ENCODE measurements around the gene PRKAG3. TPM values are rescaled to one million over a fixed set of nuclear protein-coding genes. Genes with fewer than 3 reads are reported as not detected.

Gene PRKAG3
- total and polyA plus RNA-seq, 2 experiments from 2014 or later, result not detected

GRCh38 chr2:218878926-218879761, 47.5 kb upstream of the PRKAG3 start:
- H3K79me2 ChIP-seq (ENCODE audit: insufficient read depth), result no peaks in the 10 kb centered on the region
- H3K9ac ChIP-seq, result no peak overlapping the region
- no peaks in the 10 kb centered on the region for H3K9me3 ChIP-seq (ENCODE audit: low read depth)
- H3K9me2 ChIP-seq (ENCODE audit: insufficient read depth), result no peaks in the 10 kb centered on the region
- no peak for TF ChIP-seq EZH2phosphoT487 (IDR thresholded peaks at IDR 0.05; ENCODE audit: insufficient read depth, low read depth)
- TF ChIP-seq EZH2 (IDR thresholded peaks at IDR 0.05; ENCODE audit: insufficient read depth, poor library complexity, severe bottlenecking), result no peak
- DNase-seq, result no peak
- H3K36me3 ChIP-seq (ENCODE audit: low read depth), result no peaks in the 10 kb centered on the region
- 0 out of 2 replicates have a peak, but pooled peaks cover 5% of the 10 kb centered on the region for H3F3A ChIP-seq (ENCODE audit: insufficient read depth)
- peaks cover 43% of the 10 kb centered on the region for H3K27me3 ChIP-seq (replicated peaks; ENCODE audit: insufficient read depth)
- in situ Hi-C loops (cut with MboI), result no loop called here
- no peak overlapping the region for H3K27ac ChIP-seq
- no peaks in the 10 kb centered on the region for H4K20me1 ChIP-seq (ENCODE audit: insufficient read depth)
- peaks cover 4% of the 10 kb centered on the region for H3K4me1 ChIP-seq (ENCODE audit: insufficient read depth)
- WGBS, 2 experiments (ENCODE audit: low coverage in 1 of 2, low lambda C conversion rate in 2 of 2, missing lambda C conversion rate in 2 of 2), result 72 to 79% methylated on average over 15 to 16 of the region's 16 CpGs
- no peak overlapping the region for H3K4me2 ChIP-seq (ENCODE audit: unreplicated experiment)
- H2AFZ ChIP-seq, result no peak overlapping the region
- H3K4me3 ChIP-seq, result no peak overlapping the region

GRCh38 chr2:218878486-218878885, 46.9 kb upstream of the PRKAG3 start:
- TF ChIP-seq EZH2phosphoT487 (IDR thresholded peaks at IDR 0.05; ENCODE audit: insufficient read depth, low read depth) (no peak), EZH2 (IDR thresholded peaks at IDR 0.05; ENCODE audit: insufficient read depth, poor library complexity, severe bottlenecking) (no peak)
- Histone ChIP-seq H3K36me3 (ENCODE audit: low read depth) (no peaks in the 10 kb centered on the region), H3K4me3 (no peak overlapping the region), H3K9me3 (ENCODE audit: low read depth) (no peaks in the 10 kb centered on the region), H3K9ac (no peak overlapping the region), H3F3A (ENCODE audit: insufficient read depth) (0 out of 2 replicates have a peak, but pooled peaks cover 5% of the 10 kb centered on the region), H3K79me2 (ENCODE audit: insufficient read depth) (no peaks in the 10 kb centered on the region), H3K9me2 (ENCODE audit: insufficient read depth) (no peaks in the 10 kb centered on the region), H2AFZ (no peak overlapping the region), H3K27me3 (replicated peaks; ENCODE audit: insufficient read depth) (peaks cover 47% of the 10 kb centered on the region), H3K27ac (no peak overlapping the region), H3K4me2 (ENCODE audit: unreplicated experiment) (no peak overlapping the region), H4K20me1 (ENCODE audit: insufficient read depth) (no peaks in the 10 kb centered on the region), H3K4me1 (ENCODE audit: insufficient read depth) (peaks cover 4% of the 10 kb centered on the region)
- in situ Hi-C loops (cut with MboI), result no loop called here
- no peak for DNase-seq
- WGBS, 2 experiments (ENCODE audit: low coverage in 1 of 2, low lambda C conversion rate in 2 of 2, missing lambda C conversion rate in 2 of 2), result 71 to 74% methylated on average over 6 of the region's 6 CpGs

- Histone ChIP-seq H3K79me2 (ENCODE audit: insufficient read depth) (no peaks in the 10 kb centered on the region), H3K9ac (no peak overlapping the region), H3K27ac (no peak overlapping the region), H3K27me3 (replicated peaks; ENCODE audit: insufficient read depth) (peaks cover 52% of the 10 kb centered on the region), H4K20me1 (ENCODE audit: insufficient read depth) (no peaks in the 10 kb centered on the region), H2AFZ (no peak overlapping the region), H3K4me3 (no peak overlapping the region), H3K4me1 (ENCODE audit: insufficient read depth) (peaks cover under 1% of the 10 kb centered on the region; the same call in 1 of the 2 replicates), H3K9me3 (ENCODE audit: low read depth) (no peaks in the 10 kb centered on the region), H3F3A (ENCODE audit: insufficient read depth) (0 out of 2 replicates have a peak, but pooled peaks cover 5% of the 10 kb centered on the region), H3K36me3 (ENCODE audit: low read depth) (no peaks in the 10 kb centered on the region), H3K9me2 (ENCODE audit: insufficient read depth) (no peaks in the 10 kb centered on the region), H3K4me2 (ENCODE audit: unreplicated experiment) (no peak overlapping the region)
- in situ Hi-C loops (cut with MboI), result no loop called here
- no peak for DNase-seq
- 59 to 70% methylated on average over 3 to 5 of the region's 5 CpGs for WGBS, 2 experiments (ENCODE audit: low coverage in 1 of 2, low lambda C conversion rate in 2 of 2, missing lambda C conversion rate in 2 of 2)
- TF ChIP-seq EZH2phosphoT487 (IDR thresholded peaks at IDR 0.05; ENCODE audit: insufficient read depth, low read depth), result no peak
These were observed 46.3 kb upstream of the PRKAG3 start for GRCh38 chr2:218877891-218878290.

DNA sequence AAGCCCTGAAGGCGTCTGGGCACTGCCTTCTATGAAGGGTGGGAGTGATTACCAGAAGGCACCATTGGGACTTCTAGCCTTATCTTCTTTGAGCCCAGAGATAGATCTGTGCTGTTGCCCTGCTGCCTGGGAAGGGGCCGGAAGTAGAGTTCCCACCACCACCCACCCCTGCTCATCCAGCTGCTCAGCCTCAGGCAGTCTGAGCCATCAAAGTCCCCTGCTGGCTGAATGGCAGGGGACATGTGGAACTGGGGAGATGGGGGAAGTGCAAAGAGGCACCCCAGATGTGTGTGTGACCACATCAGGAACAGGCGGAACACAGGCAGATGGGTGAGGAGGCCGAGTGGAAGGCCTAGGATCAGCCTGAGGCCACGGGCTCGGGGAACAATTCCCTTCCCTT, 45.7 kb upstream of the PRKAG3 start:
- Histone ChIP-seq H3K4me1 (ENCODE audit: insufficient read depth) (no peaks in the 10 kb centered on the region), H3K9me2 (ENCODE audit: insufficient read depth) (no peaks in the 10 kb centered on the region), H3F3A (ENCODE audit: insufficient read depth) (0 out of 2 replicates have a peak, but pooled peaks cover 1% of the 10 kb centered on the region), H3K9ac (no peak overlapping the region), H3K36me3 (ENCODE audit: low read depth) (no peaks in the 10 kb centered on the region), H3K27me3 (replicated peaks; ENCODE audit: insufficient read depth) (peaks cover 57% of the 10 kb centered on the region), H4K20me1 (ENCODE audit: insufficient read depth) (no peaks in the 10 kb centered on the region), H2AFZ (no peak overlapping the region), H3K79me2 (ENCODE audit: insufficient read depth) (no peaks in the 10 kb centered on the region), H3K4me3 (no peak overlapping the region), H3K9me3 (ENCODE audit: low read depth) (no peaks in the 10 kb centered on the region), H3K27ac (no peak overlapping the region), H3K4me2 (ENCODE audit: unreplicated experiment) (no peak overlapping the region)
- no peak for DNase-seq
- in situ Hi-C loops (cut with MboI), result no loop called here
- WGBS, 2 experiments (ENCODE audit: low coverage in 1 of 2, low lambda C conversion rate in 2 of 2, missing lambda C conversion rate in 2 of 2), result 28 to 41% methylated on average over 6 of the region's 6 CpGs
- TF ChIP-seq EZH2 (IDR thresholded peaks at IDR 0.05; ENCODE audit: insufficient read depth, poor library complexity, severe bottlenecking) (no peak), EZH2phosphoT487 (IDR thresholded peaks at IDR 0.05; ENCODE audit: insufficient read depth, low read depth) (no peak)
